K562 (cell line): ENCODE measurements around the gene VEGFA. TPM values are rescaled to one million over a fixed set of nuclear protein-coding genes. Genes with fewer than 3 reads are reported as not detected.

Source experiments
- GATAD2B ChIP-seq: fragments of 450-650 bp; IDR thresholded peaks from 2 replicates; pipeline ENCODE4 v1.6.1; 2017; ENCODE audit warnings: mild to moderate bottlenecking, borderline replicate concordance
- KHSRP ChIP-seq: fragments of 450-650 bp; IDR thresholded peaks from 2 replicates; pipeline ENCODE4 v1.6.1; 2017
- KLF16 ChIP-seq: IDR thresholded peaks from 2 replicates; pipeline ENCODE4 v1.6.1; 2016; ENCODE audit warnings: antibody characterized with exemption
- NFIC ChIP-seq: fragments of 450-650 bp; IDR thresholded peaks from 2 replicates; pipeline ENCODE4 v1.6.1; 2017; ENCODE audit warnings: mild to moderate bottlenecking, inconsistent platforms
- NR4A1 ChIP-seq, 2 experiments: fragments of 250-450 bp in 1 of 2; fragments of 450-650 bp in 1 of 2; sonication (Bioruptor Pico) in 1 of 2; IDR thresholded peaks; 2 replicates each; pipeline versions ENCODE4 v1.4.0 to v1.6.1; 2016 to 2020; ENCODE audit warnings: mild to moderate bottlenecking in 2 of 2, missing compliant biosample characterization in 1 of 2, missing genetic modification characterization in 1 of 2, moderate library complexity in 1 of 2
- PML ChIP-seq: IDR thresholded peaks from 2 replicates; pipeline ENCODE4 v1.6.1; 2012; ENCODE audit warnings: low read length, inconsistent platforms
- PTRF ChIP-seq: fragments of 450-650 bp; IDR thresholded peaks from 2 replicates; pipeline ENCODE4 v1.6.1; 2016; ENCODE audit warnings: mild to moderate bottlenecking, missing genetic modification characterization, missing compliant biosample characterization
- RFX5 ChIP-seq: IDR thresholded peaks from 2 replicates; pipeline ENCODE4 v1.6.1; 2011; ENCODE audit warnings: low read depth, mild to moderate bottlenecking, improper control_type of control experiment, low read length
- RFX7 ChIP-seq: fragments of 250-450 bp; sonication (Bioruptor Pico); IDR thresholded peaks from 2 replicates; pipeline ENCODE4 v1.5.1; 2021; ENCODE audit warnings: mild to moderate bottlenecking
- SIN3B ChIP-seq: fragments of 450-650 bp; IDR thresholded peaks from 2 replicates; pipeline ENCODE4 v1.6.1; 2017; ENCODE audit warnings: low read depth, mild to moderate bottlenecking, moderate library complexity
- U2AF1 ChIP-seq: fragments of 200-400 bp; formaldehyde crosslinking; optimal IDR thresholded peaks from 2 replicates; pipeline ENCODE3; 2017; ENCODE audit warnings: mild to moderate bottlenecking, low read depth, low read length, moderate library complexity
- ZNF253 ChIP-seq: fragments of 250-450 bp; sonication (Bioruptor Pico); conservative IDR thresholded peaks from 2 replicates; pipeline ENCODE4 v1.6.1; 2021; ENCODE audit warnings: mild to moderate bottlenecking
- ZNF274 ChIP-seq: IDR thresholded peaks from 2 replicates; pipeline ENCODE4 v1.6.1; 2011; ENCODE audit warnings: low read depth, mild to moderate bottlenecking, low read length, moderate library complexity, borderline replicate concordance
- ZNF584 ChIP-seq: fragments of 200-800 bp; sonication (Bioruptor generic); IDR thresholded peaks from 2 replicates; pipeline ENCODE4 v1.6.1; 2016; ENCODE audit warnings: low read depth, mild to moderate bottlenecking, missing genetic modification characterization, missing compliant biosample characterization
- polyA plus RNA-seq, 8 experiments: library from polyadenylated mRNA; depleted of rRNA in 4 of 8; stranded (reverse) in 5 of 8; unstranded in 3 of 8; fragments of >200 nt; fragmentation: Nextera tagmentation in 2 of 8; fragmentation: Illumina TruSeq in 1 of 8; extraction: Ambion mirVana in 2 of 8; extraction: Trizol in 1 of 8; gene quantifications; 2 replicates each; pipeline versions ENCODE4 v1.2.1 to v1.2.3, GENCODE V29; 2011 to 2014; ENCODE audit warnings: inconsistent platforms in 1 of 8, missing spikeins in 1 of 8
- total RNA-seq, 7 experiments: library from RNA; depleted of rRNA in 6 of 7; stranded (reverse); fragments of >200 nt in 6 of 7; fragmentation: Illumina TruSeq in 2 of 7; extraction: Trizol in 2 of 7; gene quantifications; 2 replicates each; pipeline versions ENCODE4 v1.2.1 to v1.2.3, GENCODE V29; 2011 to 2021; ENCODE audit warnings: low replicate concordance in 1 of 7
- TF ChIP-seq, protein P1 (sequence below), 2 experiments: IDR thresholded peaks; 2 replicates each; pipeline ENCODE4 v1.6.1; 2011; ENCODE audit warnings: borderline replicate concordance in 1 of 2, control low read depth in 1 of 2, low read depth in 1 of 2, low read length in 1 of 2, mild to moderate bottlenecking in 1 of 2, mixed read lengths in 1 of 2, moderate library complexity in 1 of 2; ENCODE audit not compliant: insufficient read depth in 1 of 2, insufficient read length in 1 of 2, poor library complexity in 1 of 2, severe bottlenecking in 1 of 2; ENCODE audit errors: extremely low read depth in 1 of 2
- TF ChIP-seq, protein P2 (sequence below): sonication (generic); formaldehyde crosslinking; IDR thresholded peaks from 2 replicates; pipeline ENCODE4 v1.8.0; 2022; ENCODE audit warnings: missing genetic modification reagents, mild to moderate bottlenecking, borderline replicate concordance
- TF ChIP-seq, protein P3 (sequence below): fragments of 250-450 bp; sonication (Bioruptor Pico); IDR thresholded peaks from 2 replicates; pipeline ENCODE4 v1.8.0; 2022; ENCODE audit warnings: moderate library complexity, mild to moderate bottlenecking, inconsistent platforms
- TF ChIP-seq, protein P4 (sequence below): fragments of 250-450 bp; sonication (Bioruptor Pico); IDR thresholded peaks from 2 replicates; pipeline ENCODE4 v1.8.0; 2021; ENCODE audit warnings: borderline replicate concordance, mild to moderate bottlenecking, moderate library complexity; ENCODE audit not compliant: poor library complexity, severe bottlenecking
- TF ChIP-seq, protein P5 (sequence below): fragments of 250-450 bp; sonication (Bioruptor Pico); IDR thresholded peaks from 2 replicates; pipeline ENCODE4 v1.4.0; 2020; ENCODE audit warnings: mild to moderate bottlenecking, moderate library complexity, borderline replicate concordance
- TF ChIP-seq, protein P6 (sequence below): sonication (generic); formaldehyde crosslinking; IDR thresholded peaks from 2 replicates; pipeline ENCODE4 v1.8.0; 2022; ENCODE audit warnings: missing genetic modification reagents, mild to moderate bottlenecking, moderate library complexity, borderline replicate concordance

VEGFA gene
- total and polyA plus RNA-seq, 9 of the 15 experiments (the other 6 are each of a cell fraction or from before 2014, with no cell fraction given) = 14.0 to 271 (median 124) TPM

DNA sequence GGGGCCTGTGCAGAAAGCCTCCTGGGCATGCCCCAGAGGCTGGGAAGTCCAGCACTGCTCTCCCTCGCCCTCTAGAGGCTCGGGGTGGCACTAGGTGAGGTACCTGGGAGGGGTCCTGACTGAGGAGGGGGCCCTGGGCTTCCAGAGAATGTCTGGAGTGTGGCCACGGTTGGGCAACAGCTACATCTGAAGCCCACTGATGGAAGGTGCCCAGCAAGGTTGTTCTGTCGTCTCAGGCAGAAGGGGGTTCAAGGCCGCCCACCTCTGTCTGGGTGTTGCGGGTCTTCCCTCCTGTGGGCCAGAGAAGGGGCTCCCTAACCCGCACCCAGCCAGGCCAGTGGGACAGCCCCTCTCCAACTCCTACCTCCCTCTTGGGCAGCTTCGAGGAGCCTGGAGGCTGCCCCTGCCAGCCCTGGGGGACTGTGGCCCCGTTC lies 11.4 kb upstream of the VEGFA start (continued):
- no peak for TF ChIP-seq ZNF584 (CRISPR knock-in tag)
- TF ChIP-seq KLF16 = peak; percentile 69; the same call in 1 of the 2 replicates
- no peak for TF ChIP-seq ZNF274
- no peak for TF ChIP-seq RFX7 (CRISPR knock-in tag)
- no peak for TF ChIP-seq PML
- TF ChIP-seq, protein P1, sequence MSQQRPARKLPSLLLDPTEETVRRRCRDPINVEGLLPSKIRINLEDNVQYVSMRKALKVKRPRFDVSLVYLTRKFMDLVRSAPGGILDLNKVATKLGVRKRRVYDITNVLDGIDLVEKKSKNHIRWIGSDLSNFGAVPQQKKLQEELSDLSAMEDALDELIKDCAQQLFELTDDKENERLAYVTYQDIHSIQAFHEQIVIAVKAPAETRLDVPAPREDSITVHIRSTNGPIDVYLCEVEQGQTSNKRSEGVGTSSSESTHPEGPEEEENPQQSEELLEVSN (IDR thresholded peaks at IDR 0.05; ENCODE audit: borderline replicate concordance in 1 of 2, extremely low read depth in 1 of 2, insufficient read depth in 1 of 2, insufficient read length in 1 of 2, low read depth in 1 of 2, low read length in 1 of 2, poor library complexity in 1 of 2, severe bottlenecking in 1 of 2) = no peak
- no peak for TF ChIP-seq SIN3B
- TF ChIP-seq, protein P2, sequence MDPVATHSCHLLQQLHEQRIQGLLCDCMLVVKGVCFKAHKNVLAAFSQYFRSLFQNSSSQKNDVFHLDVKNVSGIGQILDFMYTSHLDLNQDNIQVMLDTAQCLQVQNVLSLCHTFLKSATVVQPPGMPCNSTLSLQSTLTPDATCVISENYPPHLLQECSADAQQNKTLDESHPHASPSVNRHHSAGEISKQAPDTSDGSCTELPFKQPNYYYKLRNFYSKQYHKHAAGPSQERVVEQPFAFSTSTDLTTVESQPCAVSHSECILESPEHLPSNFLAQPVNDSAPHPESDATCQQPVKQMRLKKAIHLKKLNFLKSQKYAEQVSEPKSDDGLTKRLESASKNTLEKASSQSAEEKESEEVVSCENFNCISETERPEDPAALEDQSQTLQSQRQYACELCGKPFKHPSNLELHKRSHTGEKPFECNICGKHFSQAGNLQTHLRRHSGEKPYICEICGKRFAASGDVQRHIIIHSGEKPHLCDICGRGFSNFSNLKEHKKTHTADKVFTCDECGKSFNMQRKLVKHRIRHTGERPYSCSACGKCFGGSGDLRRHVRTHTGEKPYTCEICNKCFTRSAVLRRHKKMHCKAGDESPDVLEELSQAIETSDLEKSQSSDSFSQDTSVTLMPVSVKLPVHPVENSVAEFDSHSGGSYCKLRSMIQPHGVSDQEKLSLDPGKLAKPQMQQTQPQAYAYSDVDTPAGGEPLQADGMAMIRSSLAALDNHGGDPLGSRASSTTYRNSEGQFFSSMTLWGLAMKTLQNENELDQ (CRISPR knock-in tag) = peak; percentile 46; the same call in 1 of the 2 replicates
- no peak for TF ChIP-seq NFIC
- TF ChIP-seq NR4A1 (CRISPR knock-in tag; IDR thresholded peaks at IDR 0.05) = peak; percentile 57; the same call in 1 of the 2 replicates
- TF ChIP-seq NR4A1 (tag; IDR thresholded peaks at IDR 0.05) = no peak
- no peak for TF ChIP-seq ZNF253 (CRISPR knock-in tag)
- TF ChIP-seq PTRF (tag) = no peak
- TF ChIP-seq, protein P3, sequence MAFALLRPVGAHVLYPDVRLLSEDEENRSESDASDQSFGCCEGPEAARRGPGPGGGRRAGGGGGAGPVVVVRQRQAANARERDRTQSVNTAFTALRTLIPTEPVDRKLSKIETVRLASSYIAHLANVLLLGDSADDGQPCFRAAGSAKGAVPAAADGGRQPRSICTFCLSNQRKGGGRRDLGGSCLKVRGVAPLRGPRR (CRISPR knock-in tag) = no peak
- TF ChIP-seq, protein P4, sequence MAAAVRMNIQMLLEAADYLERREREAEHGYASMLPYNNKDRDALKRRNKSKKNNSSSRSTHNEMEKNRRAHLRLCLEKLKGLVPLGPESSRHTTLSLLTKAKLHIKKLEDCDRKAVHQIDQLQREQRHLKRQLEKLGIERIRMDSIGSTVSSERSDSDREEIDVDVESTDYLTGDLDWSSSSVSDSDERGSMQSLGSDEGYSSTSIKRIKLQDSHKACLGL (CRISPR knock-in tag) = no peak
- TF ChIP-seq GATAD2B = no peak
- no peak for TF ChIP-seq U2AF1
- TF ChIP-seq, protein P5, sequence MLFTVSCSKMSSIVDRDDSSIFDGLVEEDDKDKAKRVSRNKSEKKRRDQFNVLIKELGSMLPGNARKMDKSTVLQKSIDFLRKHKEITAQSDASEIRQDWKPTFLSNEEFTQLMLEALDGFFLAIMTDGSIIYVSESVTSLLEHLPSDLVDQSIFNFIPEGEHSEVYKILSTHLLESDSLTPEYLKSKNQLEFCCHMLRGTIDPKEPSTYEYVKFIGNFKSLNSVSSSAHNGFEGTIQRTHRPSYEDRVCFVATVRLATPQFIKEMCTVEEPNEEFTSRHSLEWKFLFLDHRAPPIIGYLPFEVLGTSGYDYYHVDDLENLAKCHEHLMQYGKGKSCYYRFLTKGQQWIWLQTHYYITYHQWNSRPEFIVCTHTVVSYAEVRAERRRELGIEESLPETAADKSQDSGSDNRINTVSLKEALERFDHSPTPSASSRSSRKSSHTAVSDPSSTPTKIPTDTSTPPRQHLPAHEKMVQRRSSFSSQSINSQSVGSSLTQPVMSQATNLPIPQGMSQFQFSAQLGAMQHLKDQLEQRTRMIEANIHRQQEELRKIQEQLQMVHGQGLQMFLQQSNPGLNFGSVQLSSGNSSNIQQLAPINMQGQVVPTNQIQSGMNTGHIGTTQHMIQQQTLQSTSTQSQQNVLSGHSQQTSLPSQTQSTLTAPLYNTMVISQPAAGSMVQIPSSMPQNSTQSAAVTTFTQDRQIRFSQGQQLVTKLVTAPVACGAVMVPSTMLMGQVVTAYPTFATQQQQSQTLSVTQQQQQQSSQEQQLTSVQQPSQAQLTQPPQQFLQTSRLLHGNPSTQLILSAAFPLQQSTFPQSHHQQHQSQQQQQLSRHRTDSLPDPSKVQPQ (CRISPR knock-in tag) = no peak
- TF ChIP-seq KHSRP = no peak
- TF ChIP-seq, protein P6, sequence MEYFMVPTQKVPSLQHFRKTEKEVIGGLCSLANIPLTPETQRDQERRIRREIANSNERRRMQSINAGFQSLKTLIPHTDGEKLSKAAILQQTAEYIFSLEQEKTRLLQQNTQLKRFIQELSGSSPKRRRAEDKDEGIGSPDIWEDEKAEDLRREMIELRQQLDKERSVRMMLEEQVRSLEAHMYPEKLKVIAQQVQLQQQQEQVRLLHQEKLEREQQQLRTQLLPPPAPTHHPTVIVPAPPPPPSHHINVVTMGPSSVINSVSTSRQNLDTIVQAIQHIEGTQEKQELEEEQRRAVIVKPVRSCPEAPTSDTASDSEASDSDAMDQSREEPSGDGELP (CRISPR knock-in tag) = no peak
- no peak for TF ChIP-seq RFX5
